HG03378 (cell line): ENCODE data around the gene FMO2.
"Not testable (repeated sequence)": the region's sequence is repeated elsewhere in the genome, so short reads cannot be mapped to it uniquely, and the experiment has no call there.

Experiments
- ATAC-seq: cut with Tn5 transposase; IDR thresholded peaks from one replicate; pipeline ENCODE4 v1.9.1; 2021; ENCODE audit warnings: mild to moderate bottlenecking, moderate library complexity; ENCODE audit not compliant: unreplicated experiment

Gene FMO2

GRCh38 chr1:171219346-171220080 lies 34.4 kb downstream of the FMO2 start:
- no peak for ATAC-seq

GRCh38 chr1:171220081-171220420 lies 35.0 kb downstream of the FMO2 start:
- ATAC-seq, result no peak

- ATAC-seq, result no peak
Measured at GRCh38 chr1:171220581-171221054, 35.5 kb downstream of the FMO2 start.

- ATAC-seq, result no peak
Measured at GRCh38 chr1:171221665-171222591, 36.8 kb downstream of the FMO2 start.

- ATAC-seq, result no peak
Measured at GRCh38 chr1:171222936-171223335, 37.8 kb downstream of the FMO2 start.

GRCh38 chr1:171224257-171224656 lies 39.2 kb downstream of the FMO2 start:
- not testable (repeated sequence) for ATAC-seq

- peak; percentile 94 for ATAC-seq
Measured at GRCh38 chr1:171226747-171227370, 41.8 kb downstream of the FMO2 start.

GRCh38 chr1:171231326-171231725 lies 46.2 kb downstream of the FMO2 start:
- no peak for ATAC-seq

- no peak for ATAC-seq
Measured at GRCh38 chr1:171233183-171233582, 48.1 kb downstream of the FMO2 start.

- not testable (repeated sequence) for ATAC-seq
Measured at GRCh38 chr1:171236231-171236630, 51.1 kb downstream of the FMO2 start.

- no peak for ATAC-seq
Measured at GRCh38 chr1:171243878-171244277, 58.8 kb downstream of the FMO2 start.

- ATAC-seq, result peak; percentile 82
Measured at GRCh38 chr1:171245458-171246064, 60.5 kb downstream of the FMO2 start.

GRCh38 chr1:171247501-171247900 lies 62.4 kb downstream of the FMO2 start:
- ATAC-seq, result no peak

- no peak for ATAC-seq
Measured at GRCh38 chr1:171248302-171248701, 63.2 kb downstream of the FMO2 start, which contains the start of gene FMO1. Gene FMO1, plus strand, starts transcription at chr1:171248494. Its CDS starts 9,594 bp downstream, at chr1:171258088.

- no peak for ATAC-seq
Measured at GRCh38 chr1:171248841-171249240, 63.7 kb downstream of the FMO2 start.

- no peak for ATAC-seq
Measured at GRCh38 chr1:171250263-171250662, 65.2 kb downstream of the FMO2 start.

GRCh38 chr1:171251042-171251951 lies 66.2 kb downstream of the FMO2 start:
- ATAC-seq, result no peak

GRCh38 chr1:171251952-171252300 lies 66.8 kb downstream of the FMO2 start:
- no peak for ATAC-seq

GRCh38 chr1:171252482-171252881 lies 67.4 kb downstream of the FMO2 start:
- ATAC-seq, result peak; percentile 63

- ATAC-seq, result no peak
Measured at GRCh38 chr1:171254859-171255258, 69.8 kb downstream of the FMO2 start.
